ENCODE data around the gene SLC22A5.

GRCh38 chr5:132319975-132320374, 49.5 kb upstream of the SLC22A5 start:
- no peak for TF ChIP-seq CTCF (conservative IDR thresholded peaks at IDR 0.05 in 1 of 2, IDR thresholded peaks at IDR 0.05 in 1 of 2; ENCODE audit: extremely low read depth in 1 of 2, insufficient read depth in 1 of 2, low read depth in 1 of 2, low read length in 2 of 2)
- no peak for TF ChIP-seq EZH2 (IDR thresholded peaks at IDR 0.05; ENCODE audit: borderline replicate concordance, low read length)
